ENCODE results near the gene PFDN6. TPM values are rescaled to one million over a fixed set of nuclear protein-coding genes. Genes with fewer than 3 reads are reported as not detected.

Gene PFDN6
- polyA plus RNA-seq, 1 of the 3 experiments (the other 2 are of a cell fraction) = 182 TPM

- ChIA-PET POLR2A (interaction anchor here (0.8 to 3.3 kb wide), 11 partner anchors 10 to 328 kb away, joined by 4 to 30 read pairs (median 7); partner anchors contain the start of genes B3GALT4, KIFC1, PFDN6 and RING1), CTCF (interaction anchor here (0.5 to 2.9 kb wide), 22 partner anchors 8 to 126 kb away, joined by 3 to 30 read pairs (median 4); partner anchors contain the start of genes B3GALT4, PFDN6, RPS18 and TAPBP)
- Histone ChIP-seq H4K20me1 (ENCODE audit: insufficient read depth) (peaks cover 11% of the 10 kb centered on the region; the same call in 1 of the 2 replicates), H3K36me3 (replicated peaks in 1 of 2; ENCODE audit: control insufficient read depth in 1 of 2, insufficient read depth in 2 of 2, low read length in 1 of 2) (peaks cover 17 to 23% of the 10 kb centered on the region in 2 experiments), H3K27ac (ENCODE audit: low read depth in 2 of 2, low read length in 1 of 2) (peak overlapping the region; percentile 99), H3F3A (replicated peaks; ENCODE audit: insufficient read depth) (peaks cover 22% of the 10 kb centered on the region), H3K9me3 (no peaks in the 10 kb centered on the region), H3K9ac (peak overlapping the region; percentile 94), H3K79me2 (ENCODE audit: insufficient read depth) (peaks cover 52% of the 10 kb centered on the region), H2AFZ (ENCODE audit: low read depth) (peak overlapping the region; percentile 40; the same call in 1 of the 2 replicates), H3K27me3 (ENCODE audit: insufficient read depth) (no peaks in the 10 kb centered on the region), H3K9me2 (no peaks in the 10 kb centered on the region), H3K4me3 (ENCODE audit: low read depth in 2 of 2, low read length in 1 of 2) (peak overlapping the region; percentile 84 to 89), H3K4me1 (ENCODE audit: control insufficient read depth in 1 of 2, insufficient read depth in 2 of 2, low read depth in 1 of 2, low read length in 1 of 2) (peaks cover 4 to 12% of the 10 kb centered on the region in 2 experiments; a peak in 1 of 4 replicates), H3K4me2 (peak overlapping the region; percentile 94)
- peak; percentile 91 for DNase-seq
- WGBS (ENCODE audit: low lambda C conversion rate) = 1% methylated on average over 34 of the region's 54 CpGs
- TF ChIP-seq GABPA (IDR thresholded peaks at IDR 0.05; ENCODE audit: low read depth) (peak; percentile 80), ELF1 (IDR thresholded peaks at IDR 0.05) (peak; percentile 49; the same call in 1 of the 2 replicates), ZBTB33 (IDR thresholded peaks at IDR 0.05; ENCODE audit: borderline replicate concordance, low read depth) (0 out of 2 replicates have a peak, but pooled peaks have one; percentile 42), MAX (IDR thresholded peaks at IDR 0.05; ENCODE audit: low read depth) (peak; percentile 59), NRF1 (IDR thresholded peaks at IDR 0.05; ENCODE audit: low read depth, low read length) (0 out of 2 replicates have a peak, but pooled peaks have one; percentile 22), SIN3A (IDR thresholded peaks at IDR 0.05; ENCODE audit: borderline replicate concordance, low read depth, low read length) (peak; percentile 86), FOSL2 (IDR thresholded peaks at IDR 0.05; ENCODE audit: borderline replicate concordance, low read depth) (no peak), MXI1 (IDR thresholded peaks at IDR 0.05; ENCODE audit: low read depth, low read length) (peak; percentile 80; the same call in 1 of the 2 replicates), RCOR1 (IDR thresholded peaks at IDR 0.05; ENCODE audit: low read length) (peak; percentile 23; the same call in 1 of the 2 replicates), NFIC (IDR thresholded peaks at IDR 0.05; ENCODE audit: borderline replicate concordance) (no peak; the same call in 1 of the 2 replicates), JUND (IDR thresholded peaks at IDR 0.05) (peak; percentile 52), GATA2 (CRISPR knock-in tag; IDR thresholded peaks at IDR 0.05) (no peak; the same call in 1 of the 2 replicates), TCF12 (IDR thresholded peaks at IDR 0.05) (no peak), RAD21 (IDR thresholded peaks at IDR 0.05; ENCODE audit: low read length) (peak; percentile 54), YY1 (IDR thresholded peaks at IDR 0.05; ENCODE audit: low read depth) (peak; percentile 62; the same call in 1 of the 2 replicates), TAF1 (IDR thresholded peaks at IDR 0.05; ENCODE audit: borderline replicate concordance, low read depth, low read length) (peak; percentile 92), SMC3 (IDR thresholded peaks at IDR 0.05; ENCODE audit: low read depth, low read length) (peak; percentile 36; the same call in 1 of the 2 replicates), MEF2A (IDR thresholded peaks at IDR 0.05; ENCODE audit: borderline replicate concordance, low read depth) (no peak), PBX3 (IDR thresholded peaks at IDR 0.05) (peak; percentile 2), TEAD4 (IDR thresholded peaks at IDR 0.05; ENCODE audit: borderline replicate concordance, insufficient read depth) (0 out of 2 replicates have a peak, but pooled peaks have one; percentile 8), POLR2AphosphoS5 (IDR thresholded peaks at IDR 0.05; ENCODE audit: low read depth, low read length) (peak; percentile 98), REST (IDR thresholded peaks at IDR 0.05; ENCODE audit: low read depth, low read length) (peak; percentile 36; the same call in 1 of the 2 replicates), IRF3 (IDR thresholded peaks at IDR 0.05; ENCODE audit: low read depth, low read length) (no peak), CHD2 (IDR thresholded peaks at IDR 0.05; ENCODE audit: low read length, partially characterized antibody) (peak; percentile 86), FOXM1 (IDR thresholded peaks at IDR 0.05; ENCODE audit: low read depth) (0 out of 2 replicates have a peak, but pooled peaks have one; percentile 23)
These were observed 10.0 kb downstream of the PFDN6 start for GRCh38 chr6:33299237-33299944.

Data from SK-N-SH (cell line).